ENCODE data around the gene ASNSD1. TPM values are rescaled to one million over a fixed set of nuclear protein-coding genes. Genes with fewer than 3 reads are reported as not detected.
"Not testable (repeated sequence)": the region's sequence is repeated elsewhere in the genome, so short reads cannot be mapped to it uniquely, and the experiment has no call there.

The ASNSD1 gene
- polyA plus RNA-seq, 12 donors: 39.5 to 73.7 (median 51.9) TPM; not detected in 1

GRCh38 chr2:189681903-189682302 is 20.6 kb downstream of the ASNSD1 start:
- DNase-seq: no peak

- DNase-seq: no peak
Observed at GRCh38 chr2:189683348-189683747, 22.1 kb downstream of the ASNSD1 start.

- DNase-seq: no peak
Observed at GRCh38 chr2:189684811-189685210, 23.6 kb downstream of the ASNSD1 start.

GRCh38 chr2:189685540-189686229 is 24.4 kb downstream of the ASNSD1 start:
- no peak for DNase-seq

- DNase-seq: not testable (repeated sequence)
Observed at GRCh38 chr2:189687796-189688195, 26.5 kb downstream of the ASNSD1 start.

GRCh38 chr2:189696223-189696622 is 35.0 kb downstream of the ASNSD1 start:
- DNase-seq: no peak

- peak; percentile 38 for DNase-seq
Observed at GRCh38 chr2:189698020-189698887, 37.0 kb downstream of the ASNSD1 start.

GRCh38 chr2:189700681-189701080 is 39.4 kb downstream of the ASNSD1 start:
- no peak for DNase-seq

- DNase-seq: no peak
Observed at GRCh38 chr2:189702071-189702470, 40.8 kb downstream of the ASNSD1 start.

- peak; percentile 43 for DNase-seq
Observed at GRCh38 chr2:189709501-189710221, 48.4 kb downstream of the ASNSD1 start.

- DNase-seq: not testable (repeated sequence)
Observed at GRCh38 chr2:189717593-189717992, 56.3 kb downstream of the ASNSD1 start.

- no peak for DNase-seq
Observed at GRCh38 chr2:189719571-189719970, 58.3 kb downstream of the ASNSD1 start.

Other genes starting within 250 kb of the ASNSD1 start
- 10 to 100 TPM in 11 of 12 donors, not detected in 1; 28.9 to 55.0 (median 39.3) TPM for gene WDR75, start 220.0 kb upstream of the ASNSD1 start, polyA plus RNA-seq (ENCODE audit: insufficient read length in 12 of 12)
- gene SLC40A1, start 80.7 kb upstream of the ASNSD1 start, polyA plus RNA-seq (ENCODE audit: insufficient read length in 12 of 12): 10 to 100 TPM in 11 of 12 donors, not detected in 1; 34.5 to 69.1 (median 50.4) TPM
- 10 to 100 TPM in 5 of 12 donors, 1 to 10 TPM in 6, not detected in 1; 3.9 to 13.0 (median 7.7) TPM for gene ANKAR, start 13.2 kb downstream of the ASNSD1 start, polyA plus RNA-seq (ENCODE audit: insufficient read length in 12 of 12)
- 10 to 100 TPM in 10 of 12 donors, not detected in 2; 10.7 to 19.8 (median 13.3) TPM for gene OSGEPL1, start 101.3 kb downstream of the ASNSD1 start, polyA plus RNA-seq (ENCODE audit: insufficient read length in 12 of 12)
- 10 to 100 TPM in 11 of 12 donors, not detected in 1; 35.2 to 89.0 (median 57.5) TPM for gene ORMDL1, start 122.9 kb downstream of the ASNSD1 start, polyA plus RNA-seq (ENCODE audit: insufficient read length in 12 of 12)
- gene PMS1, start 123.0 kb downstream of the ASNSD1 start, polyA plus RNA-seq (ENCODE audit: insufficient read length in 12 of 12): 10 to 100 TPM in 11 of 12 donors, not detected in 1; 20.1 to 42.5 (median 32.0) TPM